HL-60/S4 treated with phorbol 12-myristate 13-acetate at 8.2 ng/mL for 4 days and 3 days (cell line): ENCODE measurements around the gene CRY2.
"Not testable (repeated sequence)": the region's sequence is repeated elsewhere in the genome, so short reads cannot be mapped to it uniquely, and the experiment has no call there.

Experiments used
- in situ Hi-C: fragments of 300-500 bp; cut with MboI; formaldehyde crosslinking; loops from 2 replicates; pipeline ENCODE4 v1.15.0; 2022; ENCODE audit warnings: low sequenced_read_pairs

CRY2 gene

GRCh38 chr11:45846974-45847910, at the start of gene CRY2:
CRY2 (plus strand) TSS chr11:45847475; CDS start chr11:45847491, 16 bp downstream.
- in situ Hi-C loops = no loop called here

- in situ Hi-C loops = no loop called here
These were observed 48.4 kb upstream of the CRY2 start for GRCh38 chr11:45798793-45799441.

GRCh38 chr11:45799562-45799961, 47.7 kb upstream of the CRY2 start:
- in situ Hi-C loops = no loop called here

GRCh38 chr11:45800261-45800660, 47.0 kb upstream of the CRY2 start:
- in situ Hi-C loops = no loop called here

- in situ Hi-C loops = no loop called here
These were observed 45.5 kb upstream of the CRY2 start for GRCh38 chr11:45801723-45802315.

GRCh38 chr11:45802531-45803317, 44.6 kb upstream of the CRY2 start:
- in situ Hi-C loops = no loop called here

GRCh38 chr11:45803971-45804760, 43.1 kb upstream of the CRY2 start:
- in situ Hi-C loops = no loop called here

GRCh38 chr11:45804761-45805304, 42.4 kb upstream of the CRY2 start, which contains the start of gene SLC35C1:
SLC35C1 (plus strand) TSS chr11:45805149; CDS start chr11:45805802, 653 bp downstream.
- in situ Hi-C loops = no loop called here

GRCh38 chr11:45805305-45806071, 41.8 kb upstream of the CRY2 start:
- in situ Hi-C loops = no loop called here

- in situ Hi-C loops = no loop called here
These were observed 41.0 kb upstream of the CRY2 start for GRCh38 chr11:45806072-45806933.

GRCh38 chr11:45806937-45807791, 40.1 kb upstream of the CRY2 start:
- in situ Hi-C loops = no loop called here

- in situ Hi-C loops = no loop called here
These were observed 39.5 kb upstream of the CRY2 start for GRCh38 chr11:45807792-45808238.

- in situ Hi-C loops = not testable (repeated sequence)
These were observed 38.8 kb upstream of the CRY2 start for GRCh38 chr11:45808427-45808826.

GRCh38 chr11:45809456-45810395, 37.5 kb upstream of the CRY2 start:
- in situ Hi-C loops = no loop called here

- in situ Hi-C loops = no loop called here
These were observed 36.7 kb upstream of the CRY2 start for GRCh38 chr11:45810431-45811108.

- in situ Hi-C loops = no loop called here
These were observed 36.2 kb upstream of the CRY2 start for GRCh38 chr11:45811109-45811435.
